GM23248 (cell line): Measurements from ENCODE around the gene IQGAP1.

ENCODE experiments used
- EZH2 ChIP-seq: fragments of 200-600 bp; sonication (generic); IDR thresholded peaks from 2 replicates; pipeline ENCODE4 v1.6.1; 2018; ENCODE audit warnings: antibody characterized with exemption, mild to moderate bottlenecking; ENCODE audit not compliant: insufficient read depth, poor library complexity, severe bottlenecking
- EZH2phosphoT487 ChIP-seq: fragments of 200-600 bp; sonication (generic); IDR thresholded peaks from 2 replicates; pipeline ENCODE4 v1.6.1; 2018; ENCODE audit warnings: antibody characterized with exemption, moderate library complexity, mild to moderate bottlenecking, low read depth; ENCODE audit not compliant: insufficient read depth

GRCh38 chr15:90495067-90495466, 107.0 kb downstream of the IQGAP1 start:
- TF ChIP-seq EZH2 (no peak), EZH2phosphoT487 (no peak)
